KBM-7 (cell line): ENCODE measurements around the gene ZNF429.
"Not testable (repeated sequence)": the region's sequence is repeated elsewhere in the genome, so short reads cannot be mapped to it uniquely, and the experiment has no call there.

ENCODE experiments used
- DNase-seq: peaks from one replicate; pipeline ENCODE4 v3.0.0-alpha.2; 2015
- in situ Hi-C: fragments of 300-500 bp; cut with MboI; formaldehyde crosslinking; loops from 2 replicates; pipeline ENCODE4 v1.14.3; 2020; ENCODE audit warnings: low sequenced_read_pairs, low pct_unique_long_range_greater_than_20kb, mixed read lengths

ZNF429 gene

GRCh38 chr19:21505459-21506451 lies at the start of gene ZNF429:
ZNF429 (plus strand) TSS chr19:21505602; CDS start chr19:21505772, 170 bp downstream.
- in situ Hi-C loops, result no loop called here
- DNase-seq, result peak; percentile 94

GRCh38 chr19:21460686-21461085 lies 44.7 kb upstream of the ZNF429 start:
- in situ Hi-C loops, result no loop called here
- DNase-seq, result no peak

- in situ Hi-C loops, result no loop called here
- no peak for DNase-seq
Observed at GRCh38 chr19:21462540-21462939, 42.9 kb upstream of the ZNF429 start.

- in situ Hi-C loops, result no loop called here
- no peak for DNase-seq
Observed at GRCh38 chr19:21463449-21464105, 41.8 kb upstream of the ZNF429 start.

- in situ Hi-C loops, result no loop called here
- no peak for DNase-seq
Observed at GRCh38 chr19:21466627-21467026, 38.8 kb upstream of the ZNF429 start.

GRCh38 chr19:21468791-21469190 lies 36.6 kb upstream of the ZNF429 start:
- DNase-seq, result no peak
- in situ Hi-C loops, result no loop called here

GRCh38 chr19:21472507-21472906 lies 32.9 kb upstream of the ZNF429 start:
- DNase-seq, result no peak
- in situ Hi-C loops, result no loop called here

- in situ Hi-C loops, result no loop called here
- DNase-seq, result no peak
Observed at GRCh38 chr19:21474671-21475181, 30.7 kb upstream of the ZNF429 start.

- in situ Hi-C loops, DNase-seq: not testable (repeated sequence)
Observed at GRCh38 chr19:21482361-21482760, 23.0 kb upstream of the ZNF429 start.

- DNase-seq, result peak; percentile 58
- in situ Hi-C loops, result no loop called here
Observed at GRCh38 chr19:21482863-21483276, 22.5 kb upstream of the ZNF429 start.

GRCh38 chr19:21483589-21484170 lies 21.7 kb upstream of the ZNF429 start:
- peak; percentile 18 for DNase-seq
- in situ Hi-C loops, result no loop called here

GRCh38 chr19:21484631-21485030 lies 20.8 kb upstream of the ZNF429 start:
- in situ Hi-C loops, result no loop called here
- no peak for DNase-seq

- DNase-seq, result no peak
- in situ Hi-C loops, result no loop called here
Observed at GRCh38 chr19:21485926-21486325, 19.5 kb upstream of the ZNF429 start.

- DNase-seq, result no peak
- in situ Hi-C loops, result no loop called here
Observed at GRCh38 chr19:21487969-21488368, 17.4 kb upstream of the ZNF429 start.

- in situ Hi-C loops, result no loop called here
- DNase-seq, result no peak
Observed at GRCh38 chr19:21491146-21491545, 14.3 kb upstream of the ZNF429 start.

- no peak for DNase-seq
- in situ Hi-C loops, result no loop called here
Observed at GRCh38 chr19:21492947-21493906, 12.2 kb upstream of the ZNF429 start.

- in situ Hi-C loops, result no loop called here
- no peak for DNase-seq
Observed at GRCh38 chr19:21496876-21497275, 8.5 kb upstream of the ZNF429 start.

GRCh38 chr19:21498651-21499050 lies 6.8 kb upstream of the ZNF429 start:
- in situ Hi-C loops, result no loop called here
- DNase-seq, result no peak

GRCh38 chr19:21508198-21508597 lies 2.8 kb downstream of the ZNF429 start:
- no peak for DNase-seq
- in situ Hi-C loops, result no loop called here
